ENCODE results near the gene TAF3. TPM values are rescaled to one million over a fixed set of nuclear protein-coding genes. Genes with fewer than 3 reads are reported as not detected.

TAF3 gene
- total and polyA plus RNA-seq, 8 donors = 7.0 to 10.4 (median 9.2) TPM

DNA sequence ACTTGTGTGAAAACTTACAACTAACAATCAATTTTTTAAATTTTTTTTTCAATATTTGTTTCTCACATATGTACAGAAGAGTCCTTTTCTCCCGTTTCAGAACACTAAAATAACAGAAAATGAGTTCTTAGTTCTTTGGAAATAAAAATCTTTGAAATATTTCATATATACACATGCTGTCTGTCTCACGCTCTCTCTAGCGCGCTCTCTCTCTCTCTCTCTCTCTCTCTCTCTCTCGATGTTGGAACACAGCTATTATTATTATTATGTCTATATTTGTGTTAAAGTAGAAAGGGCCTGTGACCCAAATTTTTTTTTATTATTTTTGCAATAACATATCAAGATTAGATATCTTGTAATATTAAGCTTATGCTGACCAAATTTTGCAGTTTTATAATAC lies 139.3 kb downstream of the TAF3 start:
- Histone ChIP-seq H3K36me3 (no peaks in the 10 kb centered on the region), H3K4me3 (no peak overlapping the region), H3K9me3 (no peaks in the 10 kb centered on the region), H3K4me1 (peaks cover 4 to 12% of the 10 kb centered on the region in 2 donors), H3K27me3 (no peaks in the 10 kb centered on the region), H3K27ac (no peak overlapping the region)
- intact Hi-C loops (cut with DNase I) = no loop called here
- DNase-seq (no peak), ATAC-seq (no peak)
- TF ChIP-seq, protein P1, sequence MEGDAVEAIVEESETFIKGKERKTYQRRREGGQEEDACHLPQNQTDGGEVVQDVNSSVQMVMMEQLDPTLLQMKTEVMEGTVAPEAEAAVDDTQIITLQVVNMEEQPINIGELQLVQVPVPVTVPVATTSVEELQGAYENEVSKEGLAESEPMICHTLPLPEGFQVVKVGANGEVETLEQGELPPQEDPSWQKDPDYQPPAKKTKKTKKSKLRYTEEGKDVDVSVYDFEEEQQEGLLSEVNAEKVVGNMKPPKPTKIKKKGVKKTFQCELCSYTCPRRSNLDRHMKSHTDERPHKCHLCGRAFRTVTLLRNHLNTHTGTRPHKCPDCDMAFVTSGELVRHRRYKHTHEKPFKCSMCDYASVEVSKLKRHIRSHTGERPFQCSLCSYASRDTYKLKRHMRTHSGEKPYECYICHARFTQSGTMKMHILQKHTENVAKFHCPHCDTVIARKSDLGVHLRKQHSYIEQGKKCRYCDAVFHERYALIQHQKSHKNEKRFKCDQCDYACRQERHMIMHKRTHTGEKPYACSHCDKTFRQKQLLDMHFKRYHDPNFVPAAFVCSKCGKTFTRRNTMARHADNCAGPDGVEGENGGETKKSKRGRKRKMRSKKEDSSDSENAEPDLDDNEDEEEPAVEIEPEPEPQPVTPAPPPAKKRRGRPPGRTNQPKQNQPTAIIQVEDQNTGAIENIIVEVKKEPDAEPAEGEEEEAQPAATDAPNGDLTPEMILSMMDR (IDR thresholded peaks at IDR 0.05) = no peak

DNA sequence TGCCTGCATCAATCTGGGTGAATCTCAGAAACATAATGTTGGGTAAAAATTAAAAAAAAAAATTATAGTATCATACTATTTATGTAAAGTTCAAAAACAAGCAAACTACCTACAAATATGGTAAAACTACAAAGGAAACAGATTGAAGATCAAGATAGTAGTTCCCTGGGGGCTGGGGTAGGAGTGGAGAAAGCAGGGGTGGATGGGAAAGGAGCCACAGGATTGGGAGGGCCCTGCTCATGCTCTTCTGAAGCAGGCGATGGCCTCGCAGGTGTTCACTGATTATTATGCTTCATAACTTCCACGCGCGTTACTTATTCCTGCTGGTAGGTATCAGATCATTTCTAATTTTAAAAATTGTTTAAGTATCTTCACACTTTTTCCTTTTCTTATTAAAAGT lies 140.1 kb downstream of the TAF3 start:
- no peak overlapping the region for H3K27ac ChIP-seq
- H3K9me3 ChIP-seq = no peaks in the 10 kb centered on the region
- no peaks in the 10 kb centered on the region for H3K36me3 ChIP-seq
- DNase-seq = no peak
- peaks cover 4 to 12% of the 10 kb centered on the region in 2 donors for H3K4me1 ChIP-seq
- no peak for ATAC-seq
- no peaks in the 10 kb centered on the region for H3K27me3 ChIP-seq
- intact Hi-C loops (cut with DNase I) = no loop called here
- H3K4me3 ChIP-seq = no peak overlapping the region
- TF ChIP-seq, protein P1 (IDR thresholded peaks at IDR 0.05) = no peak

DNA sequence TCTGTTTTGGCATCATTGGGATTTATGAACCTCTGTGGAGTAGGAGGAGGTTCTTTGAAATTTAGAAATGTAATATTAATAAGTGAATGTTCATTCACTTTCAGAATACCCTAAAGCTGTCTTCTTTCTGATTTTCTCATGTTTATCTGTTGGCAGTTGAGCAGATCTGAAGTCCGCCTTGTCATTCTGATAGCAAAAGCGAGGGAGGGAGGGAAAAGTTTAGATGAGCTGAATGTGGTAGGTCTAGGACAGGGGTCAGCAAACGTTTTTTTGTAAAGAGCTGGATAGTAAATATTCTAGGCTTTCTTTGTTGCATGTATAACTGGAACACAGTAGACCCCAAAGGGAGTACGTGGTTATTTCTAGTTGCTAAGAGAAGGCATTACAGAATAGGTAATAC lies 141.8 kb downstream of the TAF3 start:
- H3K4me1 ChIP-seq = peaks cover 4 to 12% of the 10 kb centered on the region in 2 donors
- DNase-seq (no peak), ATAC-seq (no peak)
- intact Hi-C loops (cut with DNase I) = no loop called here
- H3K36me3 ChIP-seq = peaks cover 0 to 13% of the 10 kb centered on the region in 2 donors
- H3K27ac ChIP-seq = no peak overlapping the region
- TF ChIP-seq, protein P1 (IDR thresholded peaks at IDR 0.05) = no peak
- no peaks in the 10 kb centered on the region for H3K27me3 ChIP-seq
- no peaks in the 10 kb centered on the region for H3K9me3 ChIP-seq
- no peak overlapping the region for H3K4me3 ChIP-seq

DNA sequence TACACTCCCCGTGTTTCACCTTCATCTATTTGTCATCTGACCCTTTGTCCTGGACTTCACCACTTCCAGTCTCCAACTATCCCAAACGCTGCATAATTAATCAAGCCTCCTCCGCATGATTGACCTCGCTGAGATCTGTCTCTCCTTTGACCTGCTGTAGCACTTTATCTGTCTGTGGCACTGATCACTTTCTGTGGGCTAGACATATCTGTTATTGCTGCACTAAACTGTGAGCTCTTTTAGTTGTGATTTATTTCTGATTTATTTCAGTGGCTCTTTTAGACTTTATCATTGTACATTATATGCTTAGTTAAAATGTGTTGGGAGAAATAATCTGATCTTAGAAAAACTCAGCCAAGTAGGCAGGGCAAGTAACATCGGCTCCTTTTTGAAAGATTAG lies 144.3 kb downstream of the TAF3 start:
- intact Hi-C loops (cut with DNase I) = no loop called here
- ATAC-seq = no peak
- no peak for DNase-seq

DNA sequence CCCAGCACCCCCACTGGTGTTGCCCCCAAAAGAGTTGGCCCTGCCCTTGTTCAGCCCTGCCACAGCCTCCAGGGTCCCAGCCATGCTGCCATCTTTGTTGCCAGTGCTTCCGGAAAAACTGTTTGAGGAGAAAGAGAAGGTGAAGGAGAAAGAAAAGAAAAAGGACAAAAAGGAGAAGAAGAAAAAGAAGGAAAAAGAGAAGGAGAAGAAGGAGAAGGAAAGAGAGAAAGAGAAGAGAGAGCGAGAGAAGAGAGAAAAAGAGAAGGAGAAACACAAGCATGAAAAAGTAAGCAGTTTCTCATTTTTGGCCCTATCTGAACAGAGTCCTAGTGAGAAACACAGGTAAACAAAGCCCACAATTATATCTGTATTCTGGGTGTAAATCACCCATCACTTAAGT lies 147.2 kb downstream of the TAF3 start:
- Histone ChIP-seq H3K27me3 (no peaks in the 10 kb centered on the region), H3K27ac (no peak overlapping the region), H3K9me3 (no peaks in the 10 kb centered on the region), H3K36me3 (peaks cover 0 to 19% of the 10 kb centered on the region in 2 donors), H3K4me1 (peaks cover 0 to 3% of the 10 kb centered on the region in 2 donors), H3K4me3 (no peak overlapping the region)
- ATAC-seq (no peak), DNase-seq (no peak)
- TF ChIP-seq, protein P1 (IDR thresholded peaks at IDR 0.05) = no peak
- intact Hi-C loops (cut with DNase I) = no loop called here

More for the DNA sequence above, 144.3 kb downstream of the TAF3 start:
- Histone ChIP-seq H3K4me1 (no peaks in the 10 kb centered on the region), H3K36me3 (peaks cover 0 to 19% of the 10 kb centered on the region in 2 donors), H3K4me3 (no peak overlapping the region), H3K27me3 (no peaks in the 10 kb centered on the region), H3K27ac (no peak overlapping the region), H3K9me3 (no peaks in the 10 kb centered on the region)
- TF ChIP-seq, protein P1 (IDR thresholded peaks at IDR 0.05) = no peak

Data from left lung (tissue), 10 donors.